Retina (tissue), 1 donor: ENCODE measurements around the gene PAFAH1B1.
A peak's percentile ranks its signal among the peaks of the same experiment; 100 is the strongest.
"Not testable (repeated sequence)": the region's sequence is repeated elsewhere in the genome, so short reads cannot be mapped to it uniquely, and the experiment has no call there.

Experiments used
- DNase-seq: peaks from one replicate; pipeline ENCODE4 v3.0.0-alpha.2; 2016

PAFAH1B1 gene

GRCh38 chr17:2636169-2636930 is 42.9 kb downstream of the PAFAH1B1 start:
- DNase-seq, result no peak

- DNase-seq, result no peak
These were observed 44.0 kb downstream of the PAFAH1B1 start for GRCh38 chr17:2637422-2637821.

GRCh38 chr17:2644971-2645370 is 51.5 kb downstream of the PAFAH1B1 start:
- no peak for DNase-seq

GRCh38 chr17:2647957-2648356 is 54.5 kb downstream of the PAFAH1B1 start:
- no peak for DNase-seq

GRCh38 chr17:2649191-2649590 is 55.7 kb downstream of the PAFAH1B1 start:
- no peak for DNase-seq

- not testable (repeated sequence) for DNase-seq
These were observed 59.5 kb downstream of the PAFAH1B1 start for GRCh38 chr17:2652911-2653310.

- DNase-seq, result no peak
These were observed 62.1 kb downstream of the PAFAH1B1 start for GRCh38 chr17:2655546-2655945.

- DNase-seq, result no peak
These were observed 62.8 kb downstream of the PAFAH1B1 start for GRCh38 chr17:2656283-2656682.

GRCh38 chr17:2659337-2659736 is 65.9 kb downstream of the PAFAH1B1 start:
- not testable (repeated sequence) for DNase-seq

GRCh38 chr17:2660410-2660809 is 67.0 kb downstream of the PAFAH1B1 start:
- DNase-seq, result not testable (repeated sequence)

GRCh38 chr17:2672026-2672425 is 78.6 kb downstream of the PAFAH1B1 start:
- no peak for DNase-seq

- DNase-seq, result not testable (repeated sequence)
These were observed 85.8 kb downstream of the PAFAH1B1 start for GRCh38 chr17:2679247-2679646.

- no peak for DNase-seq
These were observed 87.5 kb downstream of the PAFAH1B1 start for GRCh38 chr17:2680961-2681360.

- no peak for DNase-seq
These were observed 88.2 kb downstream of the PAFAH1B1 start for GRCh38 chr17:2681650-2682049.

GRCh38 chr17:2682176-2682938 is 88.9 kb downstream of the PAFAH1B1 start:
- DNase-seq, result no peak

- DNase-seq, result no peak
These were observed 90.5 kb downstream of the PAFAH1B1 start for GRCh38 chr17:2683912-2684311.

- DNase-seq, result no peak
These were observed 91.1 kb downstream of the PAFAH1B1 start for GRCh38 chr17:2684549-2684948.

GRCh38 chr17:2685696-2686095 is 92.2 kb downstream of the PAFAH1B1 start:
- no peak for DNase-seq

- no peak for DNase-seq
These were observed 93.6 kb downstream of the PAFAH1B1 start for GRCh38 chr17:2687074-2687418.

GRCh38 chr17:2688351-2689342 is 95.2 kb downstream of the PAFAH1B1 start:
- peak; percentile 41 for DNase-seq

GRCh38 chr17:2689411-2690164 is 96.1 kb downstream of the PAFAH1B1 start:
- DNase-seq, result no peak
